Panc1 (cell line): Measurements from ENCODE around the gene CIPC. TPM values are rescaled to one million over a fixed set of nuclear protein-coding genes. Genes with fewer than 3 reads are reported as not detected.

Experiments
- ATAC-seq: fragments of 200-7000 bp; cut with Tn5 transposase; 2 replicates; pipeline ENCODE4 v1.9.1; 2020; ENCODE audit warnings: mild to moderate bottlenecking, moderate library complexity
- BruUV-seq: library from RNA; stranded (reverse); fragments of 400-500 nt; replicated peaks from 2 replicates; lab custom pipeline; 2021; lab: Mats Ljungman, UMichigan
- CTCF ChIA-PET: fragments of 300-600 bp; sonication (Branson Sonifier 250); formaldehyde crosslinking; loops from one replicate; lab custom pipeline; 2022; ENCODE audit warnings: antibody characterized with exemption; lab: Charles Lee
- POLR2A ChIA-PET: fragments of 300-600 bp; sonication (Branson Sonifier 250); formaldehyde crosslinking; loops from one replicate; lab custom pipeline; 2022; ENCODE audit warnings: antibody characterized with exemption; lab: Charles Lee
- DNase-seq: peaks from one replicate; pipeline ENCODE4 v3.0.0-alpha.2; 2010; ENCODE audit warnings: low read depth, low spot score
- H3K27ac ChIP-seq: 2 replicates; pipeline ENCODE4 v1.5.1; 2011; ENCODE audit warnings: mild to moderate bottlenecking, low read length, inconsistent platforms
- H3K27me3 ChIP-seq: fragments of 200-500 bp; sonication (Bioruptor generic); 2 replicates; pipeline ENCODE4 v1.6.0; 2014; ENCODE audit warnings: low read length, inconsistent platforms; ENCODE audit not compliant: control insufficient read depth, insufficient read depth
- H3K36me3 ChIP-seq: fragments of 200-500 bp; sonication (Bioruptor generic); 2 replicates; pipeline ENCODE4 v1.5.1; 2014; ENCODE audit warnings: inconsistent platforms, mild to moderate bottlenecking, low read length, moderate library complexity; ENCODE audit not compliant: control insufficient read depth, insufficient read depth
- H3K4me1 ChIP-seq: 2 replicates; pipeline ENCODE4 v1.5.1; 2011; ENCODE audit warnings: inconsistent platforms, mild to moderate bottlenecking, low read length, moderate library complexity; ENCODE audit not compliant: control insufficient read depth, insufficient read depth
- H3K4me3 ChIP-seq, 2 experiments: 2 replicates each; pipeline ENCODE4 v1.5.1; 2011 to 2012; ENCODE audit warnings: low read depth in 2 of 2, low read length in 2 of 2, mild to moderate bottlenecking in 2 of 2, inconsistent platforms in 1 of 2, moderate library complexity in 1 of 2
- H3K9me3 ChIP-seq: fragments of 200-500 bp; sonication (Bioruptor generic); 2 replicates; pipeline ENCODE4 v1.5.1; 2014; ENCODE audit warnings: low read depth, mild to moderate bottlenecking, inconsistent platforms, low read length, moderate library complexity; ENCODE audit not compliant: control insufficient read depth, insufficient read depth
- CTCF ChIP-seq: fragments of 450-650 bp; IDR thresholded peaks from 2 replicates; pipeline ENCODE4 v1.5.1; 2017; ENCODE audit warnings: mild to moderate bottlenecking
- POLR2AphosphoS5 ChIP-seq: IDR thresholded peaks from 2 replicates; pipeline ENCODE4 v1.6.1; 2012; ENCODE audit warnings: mild to moderate bottlenecking, low read depth, low read length, moderate library complexity
- REST ChIP-seq, 2 experiments: IDR thresholded peaks; 2 replicates each; pipeline ENCODE4 v1.6.1; 2011 to 2012; ENCODE audit warnings: low read depth in 2 of 2, control low read depth in 1 of 2, low read length in 1 of 2, mild to moderate bottlenecking in 1 of 2, moderate library complexity in 1 of 2; ENCODE audit not compliant: insufficient read depth in 1 of 2
- SIN3A ChIP-seq: IDR thresholded peaks from 2 replicates; pipeline ENCODE4 v1.6.1; 2012; ENCODE audit warnings: low read depth, mild to moderate bottlenecking, low read length, moderate library complexity, borderline replicate concordance; ENCODE audit not compliant: insufficient read depth
- TCF7L2 ChIP-seq: IDR thresholded peaks from 2 replicates; pipeline ENCODE4 v1.6.1; 2011; ENCODE audit warnings: mild to moderate bottlenecking, low read depth, low read length, inconsistent platforms
- in situ Hi-C: cut with HindIII; loops from 2 replicates; pipeline ENCODE4 v1.10.0; 2016; ENCODE audit warnings: low sequenced_read_pairs, low pct_unique_long_range_greater_than_20kb
- intact Hi-C: fragments of 100-400 bp; cut with micrococcal nuclease; formaldehyde crosslinking; loops from one replicate; pipeline ENCODE4 v1.10.0; 2022; ENCODE audit not compliant: unreplicated experiment
- total RNA-seq: library from RNA; stranded (reverse); gene quantifications from one replicate; pipeline ENCODE4 v1.2.1, GENCODE V29; 2021; ENCODE audit not compliant: unreplicated experiment

Gene CIPC
- total RNA-seq, 1 experiment from 2014 or later, result 20.3 TPM

- Histone ChIP-seq H3K9me3 (peaks cover 5% of the 10 kb centered on the region; the same call in 1 of the 2 replicates), H3K36me3 (no peaks in the 10 kb centered on the region), H3K27me3 (no peaks in the 10 kb centered on the region), H3K4me1 (peaks cover 3% of the 10 kb centered on the region; the same call in 1 of the 2 replicates), H3K27ac (no peak overlapping the region), H3K4me3 (no peak overlapping the region)
- intact Hi-C loops (no loop called here), in situ Hi-C loops (no loop called here)
- ChIA-PET CTCF (interaction anchor here (0.6 to 1.1 kb wide), 4 partner anchors 26 to 226 kb away, joined by 3 read pairs; no protein-coding TSS in a partner anchor), POLR2A (interaction anchor here (1.0 kb wide), 1 partner anchor 67 kb away, joined by 15 read pairs; no protein-coding TSS in a partner anchor)
- DNase-seq (no peak), ATAC-seq (no peak)
- TF ChIP-seq POLR2AphosphoS5 (no peak), TCF7L2 (no peak), REST (IDR thresholded peaks at IDR 0.05; ENCODE audit: insufficient read depth in 1 of 2, low read depth in 2 of 2, low read length in 1 of 2) (no peak)
- BruUV-seq, result no TSS peak
These were observed 6.5 kb upstream of the CIPC start for GRCh38 chr14:77091518-77091917.

- peaks cover 5% of the 10 kb centered on the region; the same call in 1 of the 2 replicates for H3K9me3 ChIP-seq
- ChIA-PET POLR2A (no interaction called here), CTCF (interaction anchor here (0.6 kb wide), 1 partner anchor 216 kb away, joined by 4 read pairs; no protein-coding TSS in a partner anchor)
- H3K4me1 ChIP-seq, result peaks cover 7% of the 10 kb centered on the region
- no TSS peak for BruUV-seq
- no peaks in the 10 kb centered on the region for H3K27me3 ChIP-seq
- DNase-seq (no peak), ATAC-seq (no peak)
- H3K4me3 ChIP-seq, result no peak overlapping the region
- TF ChIP-seq TCF7L2, result no peak
- TF ChIP-seq CTCF, result no peak
- TF ChIP-seq SIN3A, result no peak
- no peak for TF ChIP-seq REST (IDR thresholded peaks at IDR 0.05; ENCODE audit: insufficient read depth in 1 of 2, low read depth in 2 of 2, low read length in 1 of 2)
- no peak for TF ChIP-seq POLR2AphosphoS5
- intact Hi-C loops, result no loop called here
- H3K36me3 ChIP-seq, result no peaks in the 10 kb centered on the region; the same call in 1 of the 2 replicates
- in situ Hi-C loops, result no loop called here
- no peak overlapping the region for H3K27ac ChIP-seq
These were observed 5.4 kb upstream of the CIPC start for GRCh38 chr14:77092676-77093075.
